ENCODE data around the gene XRCC4.
A peak's percentile ranks its signal among the peaks of the same experiment; 100 is the strongest.
"Not testable (repeated sequence)": the region's sequence is repeated elsewhere in the genome, so short reads cannot be mapped to it uniquely, and the experiment has no call there.

The XRCC4 gene

GRCh38 chr5:83283761-83284160, 206.4 kb downstream of the XRCC4 start:
- DNase-seq = no peak

GRCh38 chr5:83285661-83286398, 208.5 kb downstream of the XRCC4 start:
- no peak for DNase-seq

- no peak for DNase-seq
These were observed 216.9 kb downstream of the XRCC4 start for GRCh38 chr5:83294246-83294645.

- DNase-seq = no peak
These were observed 222.0 kb downstream of the XRCC4 start for GRCh38 chr5:83299353-83299752.

- DNase-seq = peak; percentile 22
These were observed 229.4 kb downstream of the XRCC4 start for GRCh38 chr5:83306572-83307241.

GRCh38 chr5:83312663-83313062, 235.3 kb downstream of the XRCC4 start:
- no peak for DNase-seq

GRCh38 chr5:83313436-83313835, 236.1 kb downstream of the XRCC4 start:
- no peak for DNase-seq

GRCh38 chr5:83321483-83322055, 244.2 kb downstream of the XRCC4 start:
- DNase-seq = no peak

- DNase-seq = no peak
These were observed 245.1 kb downstream of the XRCC4 start for GRCh38 chr5:83322273-83322924.

GRCh38 chr5:83323557-83324180, 246.3 kb downstream of the XRCC4 start:
- DNase-seq = no peak

- no peak for DNase-seq
These were observed 254.5 kb downstream of the XRCC4 start for GRCh38 chr5:83331842-83332241.

- no peak for DNase-seq
These were observed 260.2 kb downstream of the XRCC4 start for GRCh38 chr5:83337453-83338035.

GRCh38 chr5:83340511-83340918, 263.2 kb downstream of the XRCC4 start:
- DNase-seq = no peak

- no peak for DNase-seq
These were observed 264.5 kb downstream of the XRCC4 start for GRCh38 chr5:83341815-83342334.

- DNase-seq = no peak
These were observed 265.1 kb downstream of the XRCC4 start for GRCh38 chr5:83342465-83342864.

- DNase-seq = no peak
These were observed 266.0 kb downstream of the XRCC4 start for GRCh38 chr5:83343299-83343698.

GRCh38 chr5:83345423-83345822, 268.1 kb downstream of the XRCC4 start:
- no peak for DNase-seq

GRCh38 chr5:83348281-83348780, 271.0 kb downstream of the XRCC4 start:
- no peak for DNase-seq

GRCh38 chr5:83353231-83353630, 275.9 kb downstream of the XRCC4 start:
- DNase-seq = no peak

- no peak for DNase-seq
These were observed 276.4 kb downstream of the XRCC4 start for GRCh38 chr5:83353774-83354173.

GRCh38 chr5:83354958-83355357, 277.6 kb downstream of the XRCC4 start:
- no peak for DNase-seq

- not testable (repeated sequence) for DNase-seq
These were observed 278.2 kb downstream of the XRCC4 start for GRCh38 chr5:83355482-83356014.
